Measurements from ENCODE around the gene GRIK5. TPM values are rescaled to one million over a fixed set of nuclear protein-coding genes. Genes with fewer than 3 reads are reported as not detected.

Gene GRIK5
- total and polyA plus RNA-seq, 4 donors, result 0.26 to 1.6 (median 0.55) TPM

DNA sequence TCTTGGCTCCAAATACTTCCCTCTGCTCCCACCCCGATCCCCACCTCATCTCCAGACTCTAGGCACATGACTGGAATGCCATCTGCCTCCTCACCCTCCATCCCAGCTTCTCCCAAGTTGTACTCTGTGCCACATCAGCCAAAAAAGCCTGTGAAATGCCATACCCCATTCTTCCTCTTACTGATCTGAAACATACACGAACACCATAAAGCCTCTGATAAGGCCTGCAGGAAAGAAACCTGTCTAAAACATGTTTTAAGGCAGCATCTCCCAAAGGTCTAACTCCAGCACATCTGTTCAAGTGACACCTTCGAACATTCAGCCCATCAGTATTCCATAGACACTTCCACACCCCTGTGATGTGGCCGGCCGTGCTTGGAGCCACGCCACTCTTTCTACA lies 5.6 kb downstream of the GRIK5 start:
- no peak for DNase-seq
- no peak overlapping the region for H3K4me3 ChIP-seq
- WGBS, 2 donors, result 78 to 92% methylated on average over 6 of the region's 6 CpGs

DNA sequence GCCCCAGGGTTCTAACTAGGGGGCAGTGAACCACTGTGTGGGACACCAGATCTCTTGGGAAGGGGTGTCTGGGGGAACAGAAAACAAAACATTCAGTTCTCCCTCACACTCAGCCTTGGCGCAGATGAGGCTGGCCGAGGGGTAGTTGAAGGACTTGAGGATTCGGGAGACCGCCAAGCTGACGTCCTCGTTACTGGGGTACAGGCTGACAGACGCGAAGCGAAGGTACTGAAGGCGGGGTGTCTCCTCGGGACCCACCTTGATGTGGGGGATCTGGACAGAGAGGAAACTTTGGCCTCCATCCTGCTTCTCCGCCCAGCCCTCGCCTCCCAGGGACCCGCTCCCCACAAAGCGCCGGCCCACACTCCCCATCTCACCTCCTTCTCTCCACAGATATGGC lies 7.6 kb downstream of the GRIK5 start:
- Histone ChIP-seq H3K9ac (ENCODE audit: insufficient read depth in 1 of 2, low read length in 2 of 2) (no peak overlapping the region), H3K4me3 (no peak overlapping the region), H3K36me3 (ENCODE audit: control insufficient read depth in 4 of 4, insufficient read depth in 4 of 4, low read length in 4 of 4) (no peaks in the 10 kb centered on the region), H3K4me1 (ENCODE audit: control insufficient read depth in 5 of 5, insufficient read depth in 5 of 5, low read length in 5 of 5) (no peaks in the 10 kb centered on the region), H3K27me3 (ENCODE audit: control insufficient read depth in 3 of 3, insufficient read depth in 3 of 3, low read length in 2 of 3) (peaks cover 0 to 11% (median 6%) of the 10 kb centered on the region in 3 donors), H3K9me3 (ENCODE audit: control insufficient read depth in 4 of 4, insufficient read depth in 3 of 4, low read length in 3 of 4) (no peaks in the 10 kb centered on the region), H3K27ac (ENCODE audit: low read depth in 1 of 2, low read length in 1 of 2) (no peak overlapping the region)
- no peak for DNase-seq
- no peak for ATAC-seq (ENCODE audit: insufficient read depth, low FRiP score)
- TF ChIP-seq, protein P1, sequence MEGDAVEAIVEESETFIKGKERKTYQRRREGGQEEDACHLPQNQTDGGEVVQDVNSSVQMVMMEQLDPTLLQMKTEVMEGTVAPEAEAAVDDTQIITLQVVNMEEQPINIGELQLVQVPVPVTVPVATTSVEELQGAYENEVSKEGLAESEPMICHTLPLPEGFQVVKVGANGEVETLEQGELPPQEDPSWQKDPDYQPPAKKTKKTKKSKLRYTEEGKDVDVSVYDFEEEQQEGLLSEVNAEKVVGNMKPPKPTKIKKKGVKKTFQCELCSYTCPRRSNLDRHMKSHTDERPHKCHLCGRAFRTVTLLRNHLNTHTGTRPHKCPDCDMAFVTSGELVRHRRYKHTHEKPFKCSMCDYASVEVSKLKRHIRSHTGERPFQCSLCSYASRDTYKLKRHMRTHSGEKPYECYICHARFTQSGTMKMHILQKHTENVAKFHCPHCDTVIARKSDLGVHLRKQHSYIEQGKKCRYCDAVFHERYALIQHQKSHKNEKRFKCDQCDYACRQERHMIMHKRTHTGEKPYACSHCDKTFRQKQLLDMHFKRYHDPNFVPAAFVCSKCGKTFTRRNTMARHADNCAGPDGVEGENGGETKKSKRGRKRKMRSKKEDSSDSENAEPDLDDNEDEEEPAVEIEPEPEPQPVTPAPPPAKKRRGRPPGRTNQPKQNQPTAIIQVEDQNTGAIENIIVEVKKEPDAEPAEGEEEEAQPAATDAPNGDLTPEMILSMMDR (IDR thresholded peaks at IDR 0.05; ENCODE audit: control extremely low read depth, extremely low read depth), result no peak
- WGBS, 2 donors, result 94 to 96% methylated on average over 16 of the region's 16 CpGs

More for the DNA sequence above, 5.6 kb downstream of the GRIK5 start:
- H3K4me1 ChIP-seq (ENCODE audit: control insufficient read depth in 5 of 5, insufficient read depth in 5 of 5, low read length in 5 of 5), result no peaks in the 10 kb centered on the region
- H3K27me3 ChIP-seq (ENCODE audit: control insufficient read depth in 3 of 3, insufficient read depth in 3 of 3, low read length in 2 of 3), result peaks cover 0 to 17% (median 14%) of the 10 kb centered on the region in 3 donors
- no peaks in the 10 kb centered on the region for H3K36me3 ChIP-seq (ENCODE audit: control insufficient read depth in 4 of 4, insufficient read depth in 4 of 4, low read length in 4 of 4)
- no peak overlapping the region for H3K27ac ChIP-seq (ENCODE audit: low read depth in 1 of 2, low read length in 1 of 2)
- H3K9ac ChIP-seq (ENCODE audit: insufficient read depth in 1 of 2, low read length in 2 of 2), result no peak overlapping the region
- TF ChIP-seq, protein P1 (IDR thresholded peaks at IDR 0.05; ENCODE audit: control extremely low read depth, extremely low read depth), result no peak
- H3K9me3 ChIP-seq (ENCODE audit: control insufficient read depth in 4 of 4, insufficient read depth in 3 of 4, low read length in 3 of 4), result peaks cover 0 to 3% (median 0%) of the 10 kb centered on the region in 4 donors
- no peak for ATAC-seq (ENCODE audit: insufficient read depth, low FRiP score)

DNA sequence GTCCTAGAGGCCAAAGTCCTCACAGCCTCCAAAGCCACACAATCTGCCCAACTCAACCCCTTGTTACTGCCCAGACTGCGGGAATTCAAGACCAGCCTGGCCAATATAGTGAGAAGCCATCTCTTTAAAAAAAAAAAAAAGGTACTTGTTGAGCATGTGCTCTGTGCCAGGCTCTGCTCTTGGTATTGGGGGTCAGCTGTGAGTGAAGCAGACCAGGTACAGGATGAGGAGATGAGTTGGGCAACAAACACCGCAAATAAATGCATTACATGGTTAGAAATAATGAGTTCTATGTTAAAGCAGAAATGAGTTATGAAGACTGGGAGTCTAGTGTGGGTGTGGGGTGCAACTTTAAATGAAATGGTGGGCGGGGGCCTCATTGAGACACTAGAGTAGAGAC lies 9.9 kb downstream of the GRIK5 start:
- no peak overlapping the region for H3K4me3 ChIP-seq
- H3K27ac ChIP-seq (ENCODE audit: low read depth in 1 of 2, low read length in 1 of 2), result no peak overlapping the region
- 92 to 94% methylated on average over 3 of the region's 3 CpGs for WGBS, 2 donors
- no peaks in the 10 kb centered on the region for H3K4me1 ChIP-seq (ENCODE audit: control insufficient read depth in 5 of 5, insufficient read depth in 5 of 5, low read length in 5 of 5)
- no peak overlapping the region for H3K9ac ChIP-seq (ENCODE audit: insufficient read depth in 1 of 2, low read length in 2 of 2)
- no peaks in the 10 kb centered on the region for H3K9me3 ChIP-seq (ENCODE audit: control insufficient read depth in 4 of 4, insufficient read depth in 3 of 4, low read length in 3 of 4)
- no peaks in the 10 kb centered on the region for H3K27me3 ChIP-seq (ENCODE audit: control insufficient read depth in 3 of 3, insufficient read depth in 3 of 3, low read length in 2 of 3)
- ATAC-seq (ENCODE audit: insufficient read depth, low FRiP score) (no peak), DNase-seq (no peak)
- no peaks in the 10 kb centered on the region for H3K36me3 ChIP-seq (ENCODE audit: control insufficient read depth in 4 of 4, insufficient read depth in 4 of 4, low read length in 4 of 4)
- TF ChIP-seq, protein P1 (IDR thresholded peaks at IDR 0.05; ENCODE audit: control extremely low read depth, extremely low read depth), result no peak

DNA sequence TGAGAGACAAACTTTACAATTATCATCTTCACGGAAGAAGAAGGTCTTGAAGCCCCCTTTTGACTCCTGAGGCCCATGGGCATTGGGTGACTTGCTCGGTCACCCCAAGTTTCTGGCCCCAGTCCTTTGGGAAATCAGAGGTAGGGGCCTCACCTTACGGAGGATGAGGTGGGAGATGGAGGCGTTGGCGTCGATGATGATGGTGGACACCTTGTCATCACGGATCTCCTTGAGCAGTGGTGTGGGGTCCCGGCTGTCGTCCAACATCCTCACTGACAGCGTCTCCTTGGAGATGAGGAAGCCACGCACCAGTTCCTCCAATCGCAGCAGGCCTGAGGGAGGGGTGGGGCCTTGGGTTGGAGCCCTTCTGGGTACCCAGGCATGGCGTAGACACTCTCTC lies 10.8 kb downstream of the GRIK5 start:
- no peak overlapping the region for H3K4me3 ChIP-seq
- no peaks in the 10 kb centered on the region for H3K4me1 ChIP-seq (ENCODE audit: control insufficient read depth in 5 of 5, insufficient read depth in 5 of 5, low read length in 5 of 5)
- H3K9ac ChIP-seq (ENCODE audit: insufficient read depth in 1 of 2, low read length in 2 of 2), result no peak overlapping the region
- no peaks in the 10 kb centered on the region for H3K9me3 ChIP-seq (ENCODE audit: control insufficient read depth in 4 of 4, insufficient read depth in 3 of 4, low read length in 3 of 4)
- TF ChIP-seq, protein P1 (IDR thresholded peaks at IDR 0.05; ENCODE audit: control extremely low read depth, extremely low read depth), result no peak
- DNase-seq (no peak), ATAC-seq (ENCODE audit: insufficient read depth, low FRiP score) (no peak)
- no peaks in the 10 kb centered on the region for H3K36me3 ChIP-seq (ENCODE audit: control insufficient read depth in 4 of 4, insufficient read depth in 4 of 4, low read length in 4 of 4)
- no peaks in the 10 kb centered on the region for H3K27me3 ChIP-seq (ENCODE audit: control insufficient read depth in 3 of 3, insufficient read depth in 3 of 3, low read length in 2 of 3)
- WGBS, 2 donors, result 91 to 95% methylated on average over 13 of the region's 13 CpGs
- no peak overlapping the region for H3K27ac ChIP-seq (ENCODE audit: low read depth in 1 of 2, low read length in 1 of 2)

Data from lung (tissue), 12 donors.